ENCODE results near the gene H6PD.

The H6PD gene

DNA sequence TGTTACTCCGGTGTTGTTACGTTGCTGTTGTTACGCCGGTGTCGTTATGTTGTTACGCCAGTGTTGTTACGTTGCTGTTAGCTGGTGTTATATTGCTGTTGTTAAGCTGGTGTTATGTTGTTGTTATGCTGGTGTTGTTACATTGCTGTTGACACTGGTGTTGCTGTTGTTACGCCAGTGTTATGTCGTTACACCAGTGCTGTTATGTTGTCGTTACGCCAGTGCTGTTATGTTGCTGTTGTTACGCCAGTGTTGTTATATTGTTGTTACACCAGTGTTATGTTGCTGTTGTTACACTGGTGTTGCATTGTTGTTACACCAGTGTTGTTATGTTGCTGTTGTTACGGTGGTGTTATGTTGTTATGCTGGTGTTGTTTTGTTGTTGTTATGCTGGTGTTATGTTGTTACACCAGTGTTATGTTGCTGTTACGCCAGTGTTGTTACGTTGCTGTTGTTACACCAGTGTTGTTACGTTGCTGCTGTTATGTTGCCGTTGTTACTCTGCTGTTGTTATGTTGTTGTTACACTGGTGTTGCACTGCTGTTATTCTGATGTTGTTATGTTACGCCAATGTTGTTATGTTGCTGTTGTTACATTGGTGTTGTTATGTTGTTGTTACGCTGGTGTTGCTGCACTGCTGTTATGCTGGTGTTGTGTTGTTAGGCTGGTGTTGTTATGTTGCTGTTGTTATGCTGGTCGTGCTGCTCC lies 25.6 kb downstream of the H6PD start:
- no peak for DNase-seq

DNA sequence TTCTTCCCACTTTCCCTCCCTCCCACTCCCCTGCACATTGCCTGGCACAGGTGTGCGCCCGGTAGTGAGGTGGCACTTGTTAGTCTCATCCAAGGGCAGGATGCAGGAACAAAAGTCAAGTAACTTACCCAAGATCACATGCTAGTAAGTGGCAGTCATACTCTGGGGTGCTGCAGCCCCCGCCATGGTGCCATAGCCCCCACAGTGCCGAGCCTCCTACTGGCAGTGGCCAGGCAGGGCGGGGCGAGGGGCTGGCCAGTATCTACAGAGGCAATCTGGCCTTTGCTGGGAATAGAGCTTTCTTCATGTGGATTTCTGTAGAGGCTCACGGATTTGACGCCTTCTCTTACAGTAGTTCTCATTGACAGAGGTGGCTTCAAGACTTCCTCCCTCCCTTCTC lies 26.9 kb downstream of the H6PD start:
- DNase-seq: no peak

- DNase-seq: no peak
These were observed 27.8 kb downstream of the H6PD start for GRCh38 chr1:9262096-9262986.

DNA sequence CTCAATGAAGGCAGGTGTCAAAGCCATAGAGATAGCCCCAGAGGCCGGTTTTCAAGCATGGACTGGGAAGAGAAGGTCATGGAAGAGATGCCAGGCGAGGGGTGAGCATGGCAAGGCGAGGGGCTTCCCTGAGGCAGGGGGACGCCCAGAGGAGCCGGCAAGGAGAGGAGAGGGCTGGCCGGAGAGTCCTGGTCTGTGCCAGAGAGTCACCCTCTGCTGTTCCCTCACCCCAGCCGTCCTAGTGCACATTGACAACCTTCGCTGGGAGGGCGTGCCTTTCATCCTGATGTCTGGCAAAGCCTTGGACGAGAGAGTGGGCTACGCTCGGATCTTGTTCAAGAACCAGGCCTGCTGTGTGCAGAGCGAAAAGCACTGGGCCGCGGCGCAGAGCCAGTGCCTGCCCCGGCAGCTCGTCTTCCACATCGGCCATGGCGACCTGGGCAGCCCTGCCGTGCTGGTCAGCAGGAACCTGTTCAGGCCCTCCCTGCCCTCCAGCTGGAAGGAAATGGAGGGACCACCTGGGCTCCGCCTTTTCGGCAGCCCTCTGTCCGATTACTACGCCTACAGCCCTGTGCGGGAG lies 28.8 kb downstream of the H6PD start:
- DNase-seq: no peak

DNA sequence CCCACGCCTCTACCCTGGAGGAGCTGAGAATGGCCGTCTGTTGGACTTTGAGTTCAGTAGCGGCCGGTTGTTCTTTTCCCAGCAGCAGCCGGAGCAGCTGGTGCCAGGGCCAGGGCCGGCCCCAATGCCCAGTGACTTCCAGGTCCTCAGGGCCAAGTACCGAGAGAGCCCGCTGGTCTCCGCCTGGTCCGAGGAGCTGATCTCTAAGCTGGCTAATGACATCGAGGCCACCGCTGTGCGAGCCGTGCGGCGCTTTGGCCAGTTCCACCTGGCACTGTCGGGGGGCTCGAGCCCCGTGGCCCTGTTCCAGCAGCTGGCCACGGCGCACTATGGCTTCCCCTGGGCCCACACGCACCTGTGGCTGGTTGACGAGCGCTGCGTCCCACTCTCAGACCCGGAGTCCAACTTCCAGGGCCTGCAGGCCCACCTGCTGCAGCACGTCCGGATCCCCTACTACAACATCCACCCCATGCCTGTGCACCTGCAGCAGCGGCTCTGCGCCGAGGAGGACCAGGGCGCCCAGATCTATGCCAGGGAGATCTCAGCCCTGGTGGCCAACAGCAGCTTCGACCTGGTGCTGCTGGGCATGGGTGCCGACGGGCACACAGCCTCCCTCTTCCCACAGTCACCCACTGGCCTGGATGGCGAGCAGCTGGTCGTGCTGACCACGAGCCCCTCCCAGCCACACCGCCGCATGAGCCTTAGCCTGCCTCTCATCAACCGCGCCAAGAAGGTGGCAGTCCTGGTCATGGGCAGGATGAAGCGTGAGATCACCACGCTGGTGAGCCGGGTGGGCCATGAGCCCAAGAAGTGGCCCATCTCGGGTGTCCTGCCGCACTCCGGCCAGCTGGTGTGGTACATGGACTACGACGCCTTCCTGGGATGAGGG lies 29.7 kb downstream of the H6PD start:
- DNase-seq: no peak

DNA sequence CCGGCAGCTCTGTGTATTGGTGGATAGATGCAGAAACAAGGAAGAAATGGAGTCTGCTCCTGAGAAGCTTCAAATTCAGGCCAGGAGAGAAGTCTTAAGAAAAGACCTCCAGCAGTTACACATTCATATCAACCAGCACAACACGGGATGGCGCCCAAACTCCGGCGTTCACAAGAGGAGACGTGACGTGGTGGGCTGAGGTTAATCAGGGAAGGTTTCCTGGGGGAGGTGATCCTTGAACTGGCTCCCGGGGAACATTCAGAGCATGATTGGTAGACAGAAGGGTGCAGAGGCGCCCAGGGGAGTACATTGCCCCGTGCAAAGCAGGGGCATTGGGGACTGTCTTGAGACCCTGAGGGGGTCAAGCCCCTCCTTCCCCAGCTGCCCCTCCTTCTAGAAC lies 30.5 kb downstream of the H6PD start:
- DNase-seq: no peak

- DNase-seq: no peak
These were observed 31.4 kb downstream of the H6PD start for GRCh38 chr1:9265968-9266367.

- no peak for DNase-seq
These were observed 32.7 kb downstream of the H6PD start for GRCh38 chr1:9267352-9267686.

- DNase-seq: no peak
These were observed 33.4 kb downstream of the H6PD start for GRCh38 chr1:9267827-9268581.

DNA sequence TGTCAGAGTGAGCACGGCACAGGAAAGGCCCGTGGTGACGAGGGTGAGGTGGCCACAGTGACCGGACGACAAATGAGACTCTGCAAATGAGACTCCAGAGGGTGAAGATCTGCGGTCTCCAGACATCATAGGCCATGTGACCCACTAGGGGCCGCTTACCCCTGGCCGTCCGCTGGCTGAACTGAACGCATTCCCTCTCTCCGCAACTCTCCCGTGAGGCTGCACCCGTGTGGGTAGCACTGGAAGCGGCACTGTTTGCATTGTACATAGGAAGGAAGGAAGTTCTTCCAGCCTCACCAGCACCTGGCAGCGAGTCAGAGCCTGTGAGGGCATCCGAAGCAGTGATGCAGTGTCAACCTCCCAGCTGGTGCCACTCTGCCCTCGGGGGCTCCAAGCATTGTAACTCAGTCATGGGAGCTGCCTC lies 34.5 kb downstream of the H6PD start:
- DNase-seq: no peak

GRCh38 chr1:9269721-9270120 lies 35.1 kb downstream of the H6PD start:
- DNase-seq: no peak

DNA sequence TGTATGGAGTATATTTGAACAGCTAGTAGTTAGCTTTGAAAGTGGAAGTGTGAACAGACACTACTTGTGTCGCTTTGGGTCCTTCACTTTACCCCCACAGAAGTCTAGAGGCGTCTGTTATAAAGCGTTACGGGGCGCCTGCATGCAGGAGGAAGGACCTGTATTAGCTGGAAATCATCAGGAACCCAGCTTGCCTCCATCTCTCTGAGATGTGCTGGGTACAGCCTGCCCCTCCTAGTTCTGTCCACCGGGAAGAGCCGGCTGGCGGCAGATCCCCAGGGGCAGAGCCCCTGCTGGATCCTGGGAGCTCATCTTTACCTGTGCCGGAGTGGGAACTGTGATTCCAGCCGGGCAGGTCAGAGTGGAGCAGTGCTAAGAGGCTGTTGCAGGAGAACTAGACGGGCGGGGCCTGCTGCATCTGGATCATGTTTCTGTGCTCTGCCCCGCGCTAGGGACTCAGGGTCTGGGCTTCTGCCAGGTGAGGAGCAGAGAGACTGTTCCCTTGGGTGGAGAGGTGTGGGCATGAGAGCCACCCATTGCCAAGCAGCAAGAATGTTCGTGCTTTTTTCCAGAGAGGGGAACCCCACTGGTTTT lies 35.8 kb downstream of the H6PD start:
- DNase-seq: no peak

GRCh38 chr1:9271283-9271682 lies 36.7 kb downstream of the H6PD start:
- no peak for DNase-seq

GRCh38 chr1:9271861-9272595 lies 37.5 kb downstream of the H6PD start:
- no peak for DNase-seq

DNA sequence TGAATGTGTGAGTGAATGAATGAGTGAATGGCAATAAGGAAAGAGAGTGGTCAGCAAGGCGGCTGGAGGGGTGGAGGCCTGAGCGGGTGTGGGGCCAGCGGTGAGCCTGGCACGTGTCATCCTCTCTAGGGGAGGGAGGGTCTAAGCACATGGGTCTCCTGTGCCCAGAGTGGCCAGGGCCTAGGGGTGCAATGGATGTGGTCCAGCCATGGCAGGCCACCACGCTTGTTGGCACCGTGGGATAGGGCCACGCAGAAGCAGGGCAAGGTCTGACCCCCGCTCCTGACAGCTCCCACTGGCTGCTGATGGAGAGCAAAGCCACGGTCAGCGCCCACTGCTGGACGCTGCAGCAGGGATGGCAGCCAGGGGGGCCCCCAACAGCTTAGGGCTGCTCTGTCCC lies 38.6 kb downstream of the H6PD start:
- DNase-seq: no peak

DNA sequence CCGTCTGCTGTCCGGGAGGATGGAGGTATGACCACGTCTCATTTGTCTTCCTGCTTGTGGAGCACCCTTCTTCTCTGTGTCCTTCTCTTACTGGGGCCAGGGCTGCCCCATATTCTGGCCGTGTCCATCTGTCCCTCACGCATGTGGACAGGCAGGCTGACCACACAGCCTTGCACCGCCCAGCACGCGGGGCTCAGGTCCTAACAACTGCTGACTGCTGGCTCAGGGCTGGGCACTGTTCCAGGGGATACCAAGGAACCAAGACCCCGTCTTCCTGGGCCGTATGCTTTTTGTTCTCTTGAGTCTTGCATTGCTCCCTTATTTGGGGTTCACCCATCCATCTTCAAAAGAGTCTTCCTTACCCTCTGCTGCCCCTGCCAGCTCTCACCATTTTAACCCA lies 40.6 kb downstream of the H6PD start:
- DNase-seq: no peak

- peak; percentile 95 for DNase-seq
These were observed 41.0 kb downstream of the H6PD start for GRCh38 chr1:9275567-9276034.

DNA sequence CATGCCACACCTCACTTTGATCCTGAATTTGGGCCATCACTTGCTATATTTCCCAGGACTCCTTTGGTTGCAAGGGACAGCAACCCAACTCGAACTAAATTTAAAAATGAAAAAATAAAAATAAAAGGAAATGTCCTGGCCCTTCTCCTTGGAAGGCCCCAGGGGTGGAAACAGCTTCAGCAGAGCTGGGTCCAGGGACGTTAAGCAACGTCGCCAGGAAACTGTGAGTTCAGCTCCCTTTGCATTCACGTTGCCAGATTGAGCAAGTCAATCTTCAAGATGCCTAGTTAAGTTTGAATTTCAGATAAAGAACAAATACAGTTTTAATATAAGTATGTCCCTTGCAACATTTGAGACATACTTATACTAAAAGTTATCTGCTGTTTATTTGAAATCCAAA lies 43.5 kb downstream of the H6PD start:
- DNase-seq: no peak

GRCh38 chr1:9278585-9279153 lies 44.1 kb downstream of the H6PD start:
- no peak for DNase-seq

DNA sequence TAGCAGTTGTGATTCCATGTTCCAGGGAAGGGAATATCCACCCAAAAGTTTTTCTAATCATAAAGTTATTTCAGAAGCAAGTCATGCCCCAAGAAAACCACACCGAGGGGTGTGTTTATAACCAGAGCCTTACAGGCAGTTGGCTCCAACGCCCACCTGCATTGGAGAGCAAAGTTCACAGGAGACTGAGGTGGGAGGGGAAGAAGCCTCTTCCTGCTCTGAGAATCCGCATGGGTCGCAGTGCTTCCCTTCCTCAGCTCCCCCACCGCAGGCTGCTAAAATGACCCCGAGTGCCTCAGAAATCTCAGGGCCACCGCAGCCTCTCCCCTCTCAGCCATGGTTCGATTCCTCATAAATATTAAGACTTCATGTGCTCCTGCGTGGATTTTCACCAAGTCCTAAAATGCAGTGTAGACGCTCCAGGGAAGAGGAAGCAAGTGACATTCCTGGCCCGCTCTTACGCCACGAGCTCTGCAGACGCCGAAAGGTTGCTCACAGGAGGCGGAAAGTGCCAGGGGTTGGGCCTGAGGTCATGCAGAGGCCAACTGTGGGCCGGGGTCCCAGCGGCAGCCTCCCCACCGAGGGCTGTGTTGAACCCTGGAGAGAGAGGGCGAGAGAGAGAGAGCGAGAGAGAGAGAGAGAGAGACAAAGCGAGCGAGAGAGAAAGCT lies 44.7 kb downstream of the H6PD start:
- DNase-seq: no peak
